Testis (tissue), 5 donors: ENCODE measurements around the gene TSPAN13. TPM values are rescaled to one million over a fixed set of nuclear protein-coding genes. Genes with fewer than 3 reads are reported as not detected.

Experiments used
- DNase-seq: peaks from one replicate; pipeline ENCODE4 v3.0.0-alpha.2; 2019
- H3K27ac ChIP-seq, 2 donors: fragments of 200-600 bp; sonication (generic); one replicate each; pipeline ENCODE4 v1.5.1; 2019
- H3K27me3 ChIP-seq: fragments of 200-600 bp; sonication (generic); one replicate; pipeline ENCODE4 v1.5.1; 2019
- H3K36me3 ChIP-seq: fragments of 200-600 bp; sonication (generic); one replicate; pipeline ENCODE4 v1.5.1; 2017; ENCODE audit warnings: low read depth; ENCODE audit errors: missing control alignments
- H3K4me1 ChIP-seq: fragments of 200-600 bp; sonication (generic); one replicate; pipeline ENCODE4 v1.5.1; 2019
- H3K4me3 ChIP-seq, 2 donors: fragments of 200-600 bp; sonication (generic); one replicate each; pipeline ENCODE4 v1.5.1; 2017 to 2019
- H3K9me3 ChIP-seq: fragments of 200-600 bp; sonication (generic); one replicate; pipeline ENCODE4 v1.5.1; 2017
- POLR2A ChIP-seq: fragments of 450-650 bp; IDR thresholded peaks from one replicate; pipeline ENCODE4 v1.6.1; 2017; ENCODE audit warnings: antibody characterized with exemption, mild to moderate bottlenecking, moderate library complexity
- WGBS, 2 donors: methylation state at CpG; one replicate each; pipeline ENCODE4 v1.1.5; 2018; 5-methylcytosine and 5-hydroxymethylcytosine counted together
- intact Hi-C: fragments of 100-400 bp; cut with DNase I; formaldehyde crosslinking; loops from one replicate; pipeline ENCODE4 v1.15.1; 2023; ENCODE audit warnings: low total_unique reads
- long read RNA-seq, 2 donors: transcript quantifications; one replicate each; lab custom pipeline, GENCODE V29; 2026
- polyA plus RNA-seq: library from polyadenylated mRNA; stranded (reverse); fragments of 350-450 nt; fragmentation: Illumina TruSeq; extraction: RNeasy Lipid Tissue Mini Kit (QIAGEN cat#74804); gene quantifications from one replicate; pipeline ENCODE4 v1.2.3, GENCODE V29; 2014; ENCODE audit warnings: low read depth, low replicate concordance; ENCODE audit not compliant: insufficient read depth
- total RNA-seq, 2 donors: library from RNA; depleted of rRNA; stranded (reverse); fragments of >200 nt; gene quantifications; one replicate each; pipeline ENCODE4 v1.2.3, GENCODE V29; 2016
- TF ChIP-seq, protein P1 (sequence below), 3 experiments: fragments of 450-650 bp in 2 of 3; fragments of 200-600 bp in 1 of 3; sonication (generic) in 1 of 3; IDR thresholded peaks; one replicate each; pipeline ENCODE4 v1.5.1; 2016 to 2019; ENCODE audit warnings: antibody characterized with exemption in 3 of 3, mild to moderate bottlenecking in 2 of 3, moderate library complexity in 1 of 3

TSPAN13 gene
- total RNA-seq (10 to 100 TPM; 10.6 to 13.0 TPM), polyA plus RNA-seq (10.0 TPM)
- long read RNA-seq, donor 1, transcript TSPAN13-201 (6 exons, 2,093 nt), result major isoform, 20 of 20 reads
- long read RNA-seq, donor 1, partial matches to known transcripts, result 0 of 20 reads
- long read RNA-seq, donor 1, other reads (novel, unspliced or antisense), result 0 of 20 reads
- long read RNA-seq, donor 2, transcript TSPAN13-201 (6 exons, 2,093 nt), result major isoform, 14 of 14 reads
- long read RNA-seq, donor 2, partial matches to known transcripts, result 0 of 14 reads
- long read RNA-seq, donor 2, other reads (novel, unspliced or antisense), result 0 of 14 reads

DNA sequence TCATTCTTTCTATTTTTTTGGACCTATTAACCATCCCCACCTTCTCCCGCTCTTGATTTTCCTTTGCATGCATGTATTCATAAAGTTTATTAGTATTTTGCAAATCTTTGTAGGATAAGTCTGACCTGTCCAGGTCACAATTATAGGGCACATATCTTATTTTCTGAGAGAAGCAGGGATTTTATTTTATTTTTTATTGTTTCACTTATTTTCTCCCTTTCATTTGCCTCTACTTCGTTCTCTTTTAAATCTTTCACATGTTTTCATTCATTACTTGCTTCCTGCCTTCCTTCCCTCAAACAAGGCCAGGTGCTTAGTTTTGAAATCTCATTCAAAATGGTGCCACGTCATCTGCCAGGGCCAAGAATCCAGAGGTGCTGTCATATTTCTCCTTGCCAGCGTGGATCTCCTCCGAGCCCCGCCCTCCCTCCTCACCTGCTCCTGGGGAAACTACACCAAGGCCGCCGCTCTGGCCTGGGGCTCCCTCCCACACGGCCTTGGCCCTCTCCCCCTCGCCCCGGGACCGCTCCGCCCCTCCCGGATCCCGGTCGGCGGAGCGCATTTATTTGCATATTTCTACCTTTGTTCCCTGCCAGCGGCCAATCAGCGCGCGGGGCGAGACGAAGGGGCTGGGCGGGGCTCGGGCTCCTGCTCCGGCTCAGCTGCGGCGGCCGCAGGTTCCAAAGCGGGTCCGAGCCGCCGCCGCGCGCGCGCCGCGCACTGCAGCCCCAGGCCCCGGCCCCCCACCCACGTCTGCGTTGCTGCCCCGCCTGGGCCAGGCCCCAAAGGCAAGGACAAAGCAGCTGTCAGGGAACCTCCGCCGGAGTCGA is at the start of gene TSPAN13:
TSS of gene TSPAN13 (plus strand) at position 654 of the 830 bp plus-strand sequence. CDS start 213 bp downstream, outside the sequence.
- H3K27me3 ChIP-seq, result no peaks in the 10 kb centered on the region
- WGBS, 2 donors, result 5 to 20% methylated on average over 10 to 40 of the region's 48 CpGs
- H3K27ac ChIP-seq, result peak within 1 kb of the TSS; percentile 53 to 72
- DNase-seq, result peak; percentile 93
- H3K36me3 ChIP-seq, result no peaks in the 10 kb centered on the region
- no peaks in the 10 kb centered on the region for H3K4me1 ChIP-seq
- TF ChIP-seq, protein P1, sequence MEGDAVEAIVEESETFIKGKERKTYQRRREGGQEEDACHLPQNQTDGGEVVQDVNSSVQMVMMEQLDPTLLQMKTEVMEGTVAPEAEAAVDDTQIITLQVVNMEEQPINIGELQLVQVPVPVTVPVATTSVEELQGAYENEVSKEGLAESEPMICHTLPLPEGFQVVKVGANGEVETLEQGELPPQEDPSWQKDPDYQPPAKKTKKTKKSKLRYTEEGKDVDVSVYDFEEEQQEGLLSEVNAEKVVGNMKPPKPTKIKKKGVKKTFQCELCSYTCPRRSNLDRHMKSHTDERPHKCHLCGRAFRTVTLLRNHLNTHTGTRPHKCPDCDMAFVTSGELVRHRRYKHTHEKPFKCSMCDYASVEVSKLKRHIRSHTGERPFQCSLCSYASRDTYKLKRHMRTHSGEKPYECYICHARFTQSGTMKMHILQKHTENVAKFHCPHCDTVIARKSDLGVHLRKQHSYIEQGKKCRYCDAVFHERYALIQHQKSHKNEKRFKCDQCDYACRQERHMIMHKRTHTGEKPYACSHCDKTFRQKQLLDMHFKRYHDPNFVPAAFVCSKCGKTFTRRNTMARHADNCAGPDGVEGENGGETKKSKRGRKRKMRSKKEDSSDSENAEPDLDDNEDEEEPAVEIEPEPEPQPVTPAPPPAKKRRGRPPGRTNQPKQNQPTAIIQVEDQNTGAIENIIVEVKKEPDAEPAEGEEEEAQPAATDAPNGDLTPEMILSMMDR (IDR thresholded peaks at IDR 0.05), result no peak
- no peak for TF ChIP-seq POLR2A
- intact Hi-C loops, result no loop called here
- H3K9me3 ChIP-seq, result no peaks in the 10 kb centered on the region
- peak within 1 kb of the TSS; percentile 62 to 63 for H3K4me3 ChIP-seq

- DNase-seq, result no peak
- H3K4me1 ChIP-seq, result no peaks in the 10 kb centered on the region
- intact Hi-C loops, result no loop called here
- H3K36me3 ChIP-seq, result no peaks in the 10 kb centered on the region
- no peaks in the 10 kb centered on the region for H3K27me3 ChIP-seq
- H3K27ac ChIP-seq, result no peak overlapping the region
- H3K4me3 ChIP-seq, result no peak overlapping the region
- H3K9me3 ChIP-seq, result no peaks in the 10 kb centered on the region
- no peak for TF ChIP-seq POLR2A
- TF ChIP-seq, protein P1 (IDR thresholded peaks at IDR 0.05), result no peak
- 92 to 96% methylated on average over 4 of the region's 4 CpGs for WGBS, 2 donors
These were observed 45.0 kb upstream of the TSPAN13 start for GRCh38 chr7:16708511-16708910.

DNA sequence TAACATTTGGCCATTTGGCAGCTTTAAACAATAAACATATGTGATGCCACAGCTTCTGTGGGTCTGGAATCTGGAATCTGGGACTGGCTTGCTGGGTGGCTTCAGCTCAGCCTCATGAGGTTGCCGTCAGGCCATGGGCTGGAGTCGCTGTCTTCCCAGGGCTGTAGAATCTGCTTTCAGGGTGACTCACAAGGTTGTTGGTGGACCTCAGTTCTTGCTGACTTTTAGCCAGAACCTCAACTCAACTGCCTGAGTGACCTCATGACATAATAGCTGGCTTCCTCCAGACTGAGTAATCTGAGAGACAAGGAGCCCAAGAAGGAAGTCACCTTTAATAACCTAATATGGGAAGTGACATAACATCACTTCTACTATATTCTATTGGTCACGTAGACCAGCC is 44.6 kb upstream of the TSPAN13 start:
- Histone ChIP-seq H3K4me1 (no peaks in the 10 kb centered on the region), H3K9me3 (no peaks in the 10 kb centered on the region), H3K4me3 (no peak overlapping the region), H3K36me3 (no peaks in the 10 kb centered on the region), H3K27me3 (no peaks in the 10 kb centered on the region), H3K27ac (no peak overlapping the region)
- DNase-seq, result no peak
- 90 to 92% methylated on average over 3 of the region's 3 CpGs for WGBS, 2 donors
- TF ChIP-seq, protein P1 (IDR thresholded peaks at IDR 0.05), result no peak
- no peak for TF ChIP-seq POLR2A
- intact Hi-C loops, result no loop called here

GRCh38 chr7:16710651-16711050 is 42.9 kb upstream of the TSPAN13 start:
- 81 to 86% methylated on average over 4 of the region's 4 CpGs for WGBS, 2 donors
- Histone ChIP-seq H3K36me3 (no peaks in the 10 kb centered on the region), H3K27ac (no peak overlapping the region), H3K9me3 (no peaks in the 10 kb centered on the region), H3K4me1 (no peaks in the 10 kb centered on the region), H3K4me3 (no peak overlapping the region), H3K27me3 (no peaks in the 10 kb centered on the region)
- DNase-seq, result no peak
- intact Hi-C loops, result no loop called here
- TF ChIP-seq, protein P1 (IDR thresholded peaks at IDR 0.05), result no peak
- TF ChIP-seq POLR2A, result no peak
